Measurements from ENCODE around the gene BCLAF3. TPM values are rescaled to one million over a fixed set of nuclear protein-coding genes. Genes with fewer than 3 reads are reported as not detected.

BCLAF3 gene
- total and polyA plus RNA-seq, 7 donors = 1.7 to 8.2 (median 6.2) TPM

DNA sequence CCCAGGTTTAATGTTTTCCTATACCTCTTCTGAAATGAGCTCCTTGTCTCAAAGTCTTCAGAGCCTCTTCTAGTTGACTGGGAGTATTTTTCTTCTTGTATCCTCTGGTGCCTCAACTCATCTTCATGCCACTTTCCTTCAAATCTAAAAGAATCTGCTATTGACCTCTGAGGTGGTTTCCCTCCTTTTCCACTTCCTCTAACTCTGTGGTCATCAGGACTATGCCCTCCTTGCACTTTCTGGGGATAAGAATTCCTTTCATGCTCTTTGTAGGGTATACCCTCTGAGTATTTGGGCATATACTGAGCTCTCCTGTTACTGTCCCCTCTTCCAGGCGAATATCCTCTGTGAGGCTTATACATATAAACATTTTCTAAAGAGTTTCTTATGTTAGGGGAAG, 24.8 kb downstream of the BCLAF3 start:
- TF ChIP-seq, protein P1, sequence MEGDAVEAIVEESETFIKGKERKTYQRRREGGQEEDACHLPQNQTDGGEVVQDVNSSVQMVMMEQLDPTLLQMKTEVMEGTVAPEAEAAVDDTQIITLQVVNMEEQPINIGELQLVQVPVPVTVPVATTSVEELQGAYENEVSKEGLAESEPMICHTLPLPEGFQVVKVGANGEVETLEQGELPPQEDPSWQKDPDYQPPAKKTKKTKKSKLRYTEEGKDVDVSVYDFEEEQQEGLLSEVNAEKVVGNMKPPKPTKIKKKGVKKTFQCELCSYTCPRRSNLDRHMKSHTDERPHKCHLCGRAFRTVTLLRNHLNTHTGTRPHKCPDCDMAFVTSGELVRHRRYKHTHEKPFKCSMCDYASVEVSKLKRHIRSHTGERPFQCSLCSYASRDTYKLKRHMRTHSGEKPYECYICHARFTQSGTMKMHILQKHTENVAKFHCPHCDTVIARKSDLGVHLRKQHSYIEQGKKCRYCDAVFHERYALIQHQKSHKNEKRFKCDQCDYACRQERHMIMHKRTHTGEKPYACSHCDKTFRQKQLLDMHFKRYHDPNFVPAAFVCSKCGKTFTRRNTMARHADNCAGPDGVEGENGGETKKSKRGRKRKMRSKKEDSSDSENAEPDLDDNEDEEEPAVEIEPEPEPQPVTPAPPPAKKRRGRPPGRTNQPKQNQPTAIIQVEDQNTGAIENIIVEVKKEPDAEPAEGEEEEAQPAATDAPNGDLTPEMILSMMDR (IDR thresholded peaks at IDR 0.05) = no peak

DNA sequence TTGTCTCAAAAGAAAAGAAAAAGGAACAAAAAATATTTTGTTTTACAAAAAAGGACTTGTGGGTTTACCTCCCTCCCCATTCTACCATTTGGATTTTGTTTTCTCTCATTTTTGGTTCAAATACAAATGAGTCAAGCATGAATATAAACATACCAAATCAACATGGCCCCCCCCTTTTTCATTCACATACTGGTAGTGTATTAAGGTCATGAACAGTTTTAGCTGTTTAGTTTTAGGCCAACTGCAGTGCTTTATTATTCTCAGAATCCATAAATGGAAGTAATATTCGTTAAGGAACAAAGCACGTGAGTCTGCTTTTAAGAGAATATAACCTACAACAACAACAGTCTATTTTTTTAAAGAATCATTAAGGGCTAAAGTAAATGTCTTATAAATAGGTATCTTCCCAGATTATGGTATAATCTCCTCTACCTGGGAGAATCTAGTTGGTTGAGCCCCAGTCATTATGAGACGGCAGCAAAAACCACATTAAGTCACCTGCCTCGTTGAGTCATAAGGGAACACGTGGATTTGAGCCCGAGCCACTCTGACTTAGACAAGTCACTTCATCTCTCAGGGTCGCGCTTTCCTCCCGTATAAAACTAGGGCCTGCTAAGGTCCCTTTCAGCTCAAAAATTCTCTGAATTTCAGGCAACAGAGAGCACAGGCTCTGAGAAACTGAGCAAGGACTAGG, 26.7 kb downstream of the BCLAF3 start:
- H3K4me1 ChIP-seq = no peaks in the 10 kb centered on the region
- TF ChIP-seq, protein P1 (IDR thresholded peaks at IDR 0.05) = no peak
- H3K36me3 ChIP-seq (ENCODE audit: insufficient read depth in 1 of 2, low read depth in 1 of 2) = peaks cover 0 to 40% of the 10 kb centered on the region in 2 donors
- no peaks in the 10 kb centered on the region for H3K9me3 ChIP-seq
- ATAC-seq = no peak
- WGBS, 3 donors = 81 to 92% (median 87%) methylated on average over 9 of the region's 9 CpGs
- no peak for DNase-seq
- no peak overlapping the region for H3K4me3 ChIP-seq
- no peak overlapping the region for H3K27ac ChIP-seq
- H3K27me3 ChIP-seq (ENCODE audit: insufficient read depth in 3 of 3, low read length in 2 of 3) = peaks cover 0 to 8% (median 0%) of the 10 kb centered on the region in 3 donors
- intact Hi-C loops (cut with DNase I) = loop anchor here in 1 of 2 donors (10.0 kb wide), 1 partner anchor 799 kb away; no protein-coding TSS in a partner anchor

More for the DNA sequence above, 24.8 kb downstream of the BCLAF3 start:
- intact Hi-C loops (cut with DNase I) = loop anchor here in 1 of 2 donors (10.0 kb wide), 1 partner anchor 801 kb away; no protein-coding TSS in a partner anchor
- ATAC-seq = no peak
- 74 to 100% (median 100%) methylated on average over 1 of the region's 1 CpG for WGBS, 3 donors
- Histone ChIP-seq H3K27me3 (ENCODE audit: insufficient read depth in 3 of 3, low read length in 2 of 3) (peaks cover 0 to 8% (median 0%) of the 10 kb centered on the region in 3 donors), H3K27ac (no peak overlapping the region), H3K4me3 (no peak overlapping the region), H3K4me1 (no peaks in the 10 kb centered on the region), H3K36me3 (ENCODE audit: insufficient read depth in 1 of 2, low read depth in 1 of 2) (peaks cover 0 to 40% of the 10 kb centered on the region in 2 donors), H3K9me3 (no peaks in the 10 kb centered on the region)
- no peak for DNase-seq

DNA sequence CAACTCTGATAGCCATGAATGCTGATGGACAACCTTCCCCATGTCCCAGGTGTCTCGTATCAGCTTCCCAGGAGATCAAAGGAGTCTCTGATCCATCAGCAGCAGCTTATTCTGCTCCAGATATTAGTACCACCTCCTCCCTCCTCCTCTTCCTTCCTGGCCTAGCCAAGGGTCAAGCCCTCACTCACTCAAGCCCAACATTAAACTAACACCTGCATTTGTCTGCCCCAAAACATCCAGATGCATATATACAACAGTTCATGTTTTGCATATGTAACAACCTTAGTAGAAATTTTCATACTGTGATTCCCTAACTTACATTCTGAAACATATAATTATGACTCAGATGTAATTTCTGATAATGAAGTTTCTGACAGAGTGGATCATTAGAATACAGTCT, 29.9 kb downstream of the BCLAF3 start:
- intact Hi-C loops (cut with DNase I) = loop anchor here in 1 of 2 donors (10.0 kb wide), 1 partner anchor 796 kb away; no protein-coding TSS in a partner anchor
- TF ChIP-seq, protein P1 (IDR thresholded peaks at IDR 0.05) = no peak
- Histone ChIP-seq H3K27me3 (ENCODE audit: insufficient read depth in 3 of 3, low read length in 2 of 3) (no peaks in the 10 kb centered on the region), H3K9me3 (no peaks in the 10 kb centered on the region), H3K4me3 (no peak overlapping the region), H3K27ac (no peak overlapping the region), H3K4me1 (no peaks in the 10 kb centered on the region), H3K36me3 (ENCODE audit: insufficient read depth in 1 of 2, low read depth in 1 of 2) (peaks cover 0 to 29% of the 10 kb centered on the region in 2 donors)
- DNase-seq = no peak
- 62 to 93% (median 90%) methylated on average over 1 of the region's 1 CpG for WGBS, 3 donors
- no peak for ATAC-seq

DNA sequence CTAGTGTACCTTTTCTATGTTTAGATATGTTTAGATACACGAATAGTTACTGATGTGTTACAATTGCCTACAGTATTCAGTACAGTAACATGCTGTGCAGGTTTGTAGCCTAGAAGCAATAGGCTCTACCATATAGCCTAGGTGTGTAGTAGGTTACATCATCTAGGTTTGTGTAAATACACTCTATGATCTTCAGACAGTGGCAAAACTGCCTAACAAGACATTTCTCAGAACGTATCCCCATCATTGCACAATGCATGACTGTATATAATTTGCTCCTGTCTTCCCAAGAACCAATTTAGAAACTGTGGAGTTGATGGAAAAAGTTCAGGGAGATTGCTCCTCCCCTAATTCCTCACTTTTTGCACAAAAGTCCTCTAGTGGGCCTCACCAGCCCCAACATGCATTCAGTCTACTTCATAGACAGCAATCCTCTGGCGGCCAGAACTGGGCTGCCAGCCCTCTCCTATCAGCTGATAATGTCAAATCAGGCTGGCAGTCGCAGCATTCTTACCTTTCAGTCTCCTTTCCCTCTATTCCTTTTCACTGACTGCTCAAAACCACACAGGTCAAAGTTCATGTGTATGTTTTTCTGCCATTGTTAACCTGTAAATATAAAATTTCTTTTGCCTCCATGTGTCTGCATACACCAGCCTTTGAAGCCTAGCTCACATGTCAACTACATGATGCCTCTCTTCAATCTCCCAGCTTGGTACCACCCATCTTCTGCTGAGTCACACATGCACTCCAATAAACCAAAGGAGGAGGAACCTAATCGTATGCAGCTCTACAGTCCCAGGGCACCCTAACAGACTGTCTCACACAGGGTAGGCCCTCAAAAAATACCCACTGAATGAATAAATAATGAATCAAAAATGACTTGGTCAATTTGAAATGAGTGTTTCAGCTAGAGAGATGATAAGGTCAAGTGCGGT, 32.0 kb downstream of the BCLAF3 start:
- DNase-seq = no peak
- H3K27me3 ChIP-seq (ENCODE audit: insufficient read depth in 3 of 3, low read length in 2 of 3) = no peaks in the 10 kb centered on the region

More for the DNA sequence above, 32.0 kb downstream of the BCLAF3 start:
- Histone ChIP-seq H3K9me3 (no peaks in the 10 kb centered on the region), H3K4me3 (no peak overlapping the region), H3K27ac (no peak overlapping the region), H3K36me3 (ENCODE audit: insufficient read depth in 1 of 2, low read depth in 1 of 2) (peaks cover 0 to 14% of the 10 kb centered on the region in 2 donors), H3K4me1 (no peaks in the 10 kb centered on the region)
- no peak for ATAC-seq
- TF ChIP-seq, protein P1 (IDR thresholded peaks at IDR 0.05) = no peak
- intact Hi-C loops (cut with DNase I) = no loop called here
- WGBS, 3 donors = 74 to 86% (median 80%) methylated on average over 6 of the region's 6 CpGs

All from psoas muscle (tissue), 8 donors.